Measurements from ENCODE around the gene HRAS. TPM values are rescaled to one million over a fixed set of nuclear protein-coding genes. Genes with fewer than 3 reads are reported as not detected.

Gene HRAS
- total RNA-seq, 2 experiments from 2014 or later = 51.7 to 63.5 TPM

DNA sequence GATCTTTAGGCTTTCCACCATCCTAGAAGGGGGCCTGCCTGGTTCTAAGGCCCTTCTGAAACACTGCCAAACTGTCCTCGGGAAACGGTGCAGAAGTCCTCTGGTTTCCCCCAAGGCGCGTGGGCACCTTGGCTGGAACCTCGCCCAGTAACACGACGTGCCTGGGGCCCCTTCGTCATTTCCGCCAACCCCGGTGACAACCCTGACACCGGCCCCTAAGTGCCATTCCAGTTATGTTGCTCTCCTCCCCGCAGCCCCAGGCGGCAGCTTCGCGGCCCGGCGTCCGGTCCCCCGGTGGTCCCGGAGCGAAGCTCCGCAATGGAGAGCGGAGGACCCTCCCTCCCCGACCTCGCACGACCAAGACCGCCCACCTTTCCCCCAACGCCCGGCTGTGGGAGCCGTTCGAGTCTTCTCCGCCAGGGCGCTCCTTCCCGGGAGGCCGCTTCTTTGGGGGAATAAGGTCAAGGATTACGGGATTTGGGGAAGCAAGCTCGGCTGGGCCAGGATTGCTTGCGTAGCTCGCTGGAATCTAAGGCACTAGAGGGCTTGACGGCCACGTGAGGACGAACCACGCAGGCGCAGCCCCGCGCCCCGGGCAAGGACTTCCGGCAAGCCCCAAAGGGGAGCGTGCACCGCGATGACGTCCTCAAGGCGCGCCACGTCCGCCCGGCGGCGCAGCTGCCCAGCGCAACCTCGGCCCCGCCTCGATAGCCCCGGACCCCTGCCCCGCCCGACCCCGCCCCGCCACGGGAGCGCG, 29.0 kb downstream of the HRAS start:
- Mint-ChIP-seq H3K4me3 (peak overlapping the region; percentile 95), H3K9me3 (no peaks in the 10 kb centered on the region), H3K36me3 (ENCODE audit: low read depth) (peaks cover 9% of the 10 kb centered on the region), H3K27me3 (no peaks in the 10 kb centered on the region), H3K4me1 (peaks cover 26% of the 10 kb centered on the region), H3K27ac (peak overlapping the region; percentile 98)
- peak; percentile 97 for DNase-seq
- ChIA-PET CTCF (interaction anchor here (1.2 to 6.5 kb wide), 2 partner anchors 12 to 57 kb away, joined by 4 to 64 read pairs; partner anchors contain the start of gene PTDSS2), POLR2A (no interaction called here)

DNA sequence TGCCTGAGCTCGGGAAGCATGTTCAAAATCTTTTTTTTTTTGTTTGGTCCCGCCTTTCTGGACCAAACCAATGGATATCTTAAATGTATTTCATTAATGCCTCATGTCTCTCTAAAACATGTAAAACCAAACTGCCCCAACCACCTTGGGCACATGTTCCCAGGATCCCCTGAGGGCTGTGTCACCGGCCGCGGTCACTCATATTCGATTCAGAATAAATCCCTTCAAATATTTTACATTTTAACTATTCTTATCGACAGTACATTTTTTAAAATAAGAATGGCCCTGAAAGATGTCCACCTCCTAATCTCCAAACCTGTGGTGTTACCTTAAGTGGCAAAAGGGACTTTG, 30.4 kb downstream of the HRAS start:
- Mint-ChIP-seq H3K4me3 (peak overlapping the region; percentile 95), H3K27me3 (no peaks in the 10 kb centered on the region), H3K27ac (peak overlapping the region; percentile 98), H3K36me3 (ENCODE audit: low read depth) (peaks cover 14% of the 10 kb centered on the region), H3K4me1 (peaks cover 29% of the 10 kb centered on the region), H3K9me3 (no peaks in the 10 kb centered on the region)
- DNase-seq = no peak
- POLR2A ChIA-PET = no interaction called here
- CTCF ChIA-PET = interaction anchor here (6.5 kb wide), 1 partner anchor 13 kb away, joined by 64 read pairs; no protein-coding TSS in a partner anchor

DNA sequence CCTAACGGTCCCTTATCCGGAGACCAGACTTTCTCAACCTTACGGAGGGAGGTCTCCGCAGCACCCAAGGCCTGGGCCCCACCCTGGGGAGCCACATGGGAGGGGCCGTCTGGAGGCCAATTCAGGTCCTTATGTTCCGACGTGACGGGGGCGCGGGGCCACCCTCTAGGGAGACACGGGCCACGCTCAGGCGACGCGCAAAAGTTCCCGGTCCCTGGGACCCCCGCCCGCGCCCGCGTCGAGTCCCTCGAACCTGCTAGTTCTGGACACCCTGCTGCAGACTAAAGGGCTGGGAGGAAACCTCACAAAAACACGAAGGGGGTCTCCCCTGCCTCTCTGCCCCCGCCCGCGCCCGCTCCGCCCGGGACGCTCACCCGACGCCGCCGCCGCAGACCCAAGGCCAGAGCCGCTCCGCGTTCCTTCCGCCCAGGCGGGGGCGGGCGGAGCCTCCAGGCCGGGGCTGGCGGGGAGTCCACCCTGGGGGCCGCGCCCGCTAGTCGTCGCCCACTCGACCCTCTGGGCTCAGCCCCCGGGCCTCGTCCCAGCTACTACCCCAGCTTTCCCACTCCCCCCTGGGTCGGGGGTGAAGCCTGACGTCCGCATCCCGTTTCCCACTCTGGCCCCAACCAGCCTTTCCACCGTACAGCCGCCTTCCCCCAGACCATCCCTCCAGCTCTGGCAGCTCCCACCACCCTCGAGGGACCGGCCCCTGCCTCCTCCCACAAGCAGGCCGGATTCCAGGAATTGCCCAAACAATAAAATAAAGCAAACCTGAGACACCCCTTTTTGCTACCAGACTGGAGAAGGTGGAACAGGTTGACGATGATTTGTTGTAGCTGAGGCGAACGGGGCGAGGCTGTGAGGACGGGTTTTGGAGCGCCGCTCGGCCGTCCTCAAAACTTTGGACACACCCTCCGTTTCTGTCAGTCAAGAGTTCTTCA, 31.1 kb downstream of the HRAS start:
- DNase-seq = no peak
- ChIA-PET POLR2A (no interaction called here), CTCF (interaction anchor here (6.5 kb wide), 1 partner anchor 14 kb away, joined by 64 read pairs; no protein-coding TSS in a partner anchor)
- Mint-ChIP-seq H3K27me3 (no peaks in the 10 kb centered on the region), H3K9me3 (no peaks in the 10 kb centered on the region), H3K4me1 (peaks cover 29% of the 10 kb centered on the region), H3K4me3 (peak overlapping the region; percentile 95), H3K36me3 (ENCODE audit: low read depth) (peaks cover 10% of the 10 kb centered on the region), H3K27ac (peak overlapping the region; percentile 98)

DNA sequence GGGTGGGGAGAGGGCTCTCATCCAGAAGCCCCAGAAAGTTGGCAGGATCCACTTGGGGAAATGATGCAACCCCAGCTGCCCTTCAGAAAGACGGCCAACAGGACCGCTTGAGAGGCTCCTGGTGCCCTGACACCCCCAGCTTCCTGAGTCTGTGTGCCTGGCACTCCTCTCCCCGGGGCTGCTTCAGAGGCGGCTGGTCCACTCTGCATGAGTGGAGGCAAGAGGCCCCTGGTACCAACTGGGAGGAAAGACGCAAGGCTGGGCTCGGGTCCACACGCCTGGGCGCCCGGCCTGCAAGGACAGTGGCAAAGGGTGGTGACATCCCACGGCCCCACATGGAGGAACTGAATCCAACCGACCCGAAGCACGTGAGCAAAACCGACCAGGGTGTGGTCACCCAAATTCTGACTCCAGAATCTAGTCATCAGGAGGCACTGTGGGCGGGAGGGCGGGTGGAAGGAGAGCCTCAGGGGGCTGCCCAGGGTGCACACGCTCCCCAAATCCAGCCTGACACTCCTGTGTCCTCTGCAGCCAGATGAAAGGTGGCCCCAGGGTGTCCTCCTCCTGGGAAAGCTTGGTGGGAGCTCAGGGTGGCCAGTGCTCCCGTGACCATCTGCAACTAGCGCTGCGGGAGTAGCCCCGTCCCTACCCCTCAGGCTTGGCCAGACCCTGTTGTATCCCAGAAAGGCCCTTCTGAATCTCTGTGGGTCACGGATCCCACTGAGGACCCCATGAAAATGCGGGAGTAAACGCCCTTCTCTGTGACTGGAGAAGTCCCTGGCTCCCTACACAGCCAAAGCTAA, 32.0 kb downstream of the HRAS start:
- no peaks in the 10 kb centered on the region for H3K27me3 Mint-ChIP-seq
- CTCF ChIA-PET = interaction anchor here (1.0 to 6.5 kb wide), 2 partner anchors 8 to 15 kb away, joined by 3 to 64 read pairs; no protein-coding TSS in a partner anchor

DNA sequence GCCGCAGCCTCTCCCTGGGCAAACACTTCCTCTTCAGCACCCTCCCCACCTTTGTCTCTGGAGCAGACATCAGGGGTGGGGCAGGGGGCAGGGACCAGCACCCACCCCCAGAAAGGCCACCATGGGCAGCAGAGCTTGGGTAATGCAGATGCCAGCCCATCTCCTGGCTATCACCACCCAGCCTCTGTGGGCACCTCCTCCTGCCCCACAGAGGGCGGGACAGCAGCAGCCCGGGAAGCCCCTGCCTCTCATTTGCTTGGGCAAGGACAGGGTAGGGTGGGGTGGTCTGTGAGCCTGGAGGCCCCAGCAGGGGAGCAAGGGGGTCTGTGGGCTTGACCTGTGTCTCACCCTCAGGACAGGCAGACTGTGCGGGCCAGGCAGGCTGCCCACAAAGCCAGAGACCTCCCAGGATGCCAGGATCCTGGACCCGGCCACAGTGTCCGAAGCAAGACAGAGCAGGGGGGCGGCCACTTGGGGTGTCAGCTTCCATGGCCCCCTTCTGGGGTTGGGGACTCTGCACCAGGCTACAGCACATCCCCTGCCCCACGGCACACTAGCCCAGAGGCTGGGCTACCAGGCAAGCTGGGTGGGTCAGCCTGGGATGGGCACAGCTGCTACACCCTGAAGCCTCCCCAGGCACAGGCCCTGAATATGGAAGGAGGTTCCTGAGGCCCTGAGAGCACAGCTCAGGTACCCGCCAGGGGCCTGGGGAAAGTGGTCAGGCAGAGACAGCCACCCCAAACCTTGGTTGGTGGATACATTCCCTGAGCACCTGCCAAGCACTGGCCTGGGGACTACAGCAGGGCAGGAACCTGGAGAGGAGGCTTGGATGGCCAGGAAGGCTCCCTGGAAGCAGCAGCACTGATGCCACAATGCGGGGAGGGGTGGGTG, 32.8 kb downstream of the HRAS start:
- Mint-ChIP-seq H3K4me3 (no peak overlapping the region), H3K9me3 (peaks cover 2% of the 10 kb centered on the region), H3K36me3 (ENCODE audit: low read depth) (peaks cover 17% of the 10 kb centered on the region), H3K27me3 (no peaks in the 10 kb centered on the region), H3K4me1 (peaks cover 28% of the 10 kb centered on the region), H3K27ac (peak overlapping the region; percentile 85)
- POLR2A ChIA-PET = no interaction called here
- no peak for DNase-seq
- CTCF ChIA-PET = interaction anchor here (1.0 to 1.2 kb wide), 2 partner anchors 9 to 15 kb away, joined by 3 read pairs; no protein-coding TSS in a partner anchor

More for the DNA sequence above, 32.0 kb downstream of the HRAS start:
- Mint-ChIP-seq H3K9me3 (no peaks in the 10 kb centered on the region), H3K36me3 (ENCODE audit: low read depth) (peaks cover 11% of the 10 kb centered on the region), H3K27ac (peak overlapping the region; percentile 85), H3K4me3 (peak overlapping the region; percentile 51), H3K4me1 (peaks cover 29% of the 10 kb centered on the region)
- peak; percentile 29 for DNase-seq
- POLR2A ChIA-PET = no interaction called here

DNA sequence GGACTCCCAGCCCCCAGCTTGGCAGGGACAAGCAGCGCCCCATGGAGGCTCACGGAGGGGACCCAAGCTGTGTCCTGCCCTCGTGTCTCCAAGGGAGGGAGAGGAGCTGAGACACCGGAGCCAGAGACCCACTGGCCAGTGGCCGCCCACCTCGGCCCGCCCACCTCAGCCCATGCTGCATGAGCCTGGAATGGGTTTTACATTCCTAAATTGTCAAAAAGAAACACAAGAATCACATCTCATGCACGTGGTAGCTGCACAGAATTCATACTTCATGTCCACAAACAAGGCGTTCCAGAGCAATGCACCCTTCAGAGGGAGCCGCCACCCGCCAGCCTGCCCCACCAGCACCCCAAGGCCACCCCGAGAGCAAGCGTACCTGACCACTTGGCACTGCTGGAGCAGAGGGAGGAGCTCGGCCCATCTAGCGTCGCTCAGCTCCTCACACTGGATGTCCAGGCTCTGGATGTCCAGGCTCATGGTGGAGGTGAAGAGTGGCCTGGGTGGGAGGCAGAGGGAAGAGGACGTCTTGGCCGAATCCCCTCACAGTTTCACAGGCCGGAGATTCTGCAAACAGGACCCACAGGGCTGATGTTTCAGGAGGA, 33.6 kb downstream of the HRAS start:
- peaks cover 35% of the 10 kb centered on the region for H3K4me1 Mint-ChIP-seq
- POLR2A ChIA-PET = no interaction called here

DNA sequence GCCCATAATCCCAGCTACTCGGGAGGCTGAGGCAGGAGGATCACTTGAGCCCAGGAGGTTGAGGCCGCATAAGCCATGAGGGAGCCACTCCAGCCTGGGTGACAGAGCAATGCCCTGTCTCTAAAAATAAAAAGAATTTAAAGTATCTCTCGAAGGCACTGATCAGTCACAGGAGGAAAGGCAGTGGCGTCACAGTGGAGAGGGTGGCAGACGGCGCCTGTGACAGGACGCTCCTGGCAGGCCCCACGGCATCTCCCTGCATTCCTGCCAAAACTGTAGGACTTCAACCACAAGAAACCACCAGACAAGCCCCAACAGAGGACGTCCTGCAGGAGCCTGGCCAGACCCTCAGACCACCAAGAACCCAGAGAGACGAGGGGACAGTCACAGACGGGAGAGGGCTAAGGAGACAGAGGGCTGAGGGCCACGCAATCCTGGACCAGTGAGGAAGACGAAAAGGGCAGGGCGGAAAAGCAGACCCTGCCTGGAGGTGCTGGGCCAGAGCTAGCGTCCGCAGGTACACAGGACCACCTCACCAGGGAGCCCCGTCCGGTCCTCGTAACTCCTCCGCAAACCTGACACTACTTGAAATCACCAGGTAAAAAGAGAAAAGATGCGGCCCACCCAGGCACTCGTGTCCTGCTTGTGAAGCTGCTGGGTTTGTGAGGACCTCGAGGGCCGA, 34.2 kb downstream of the HRAS start:
- Mint-ChIP-seq H3K27ac (no peak overlapping the region), H3K9me3 (peaks cover 3% of the 10 kb centered on the region), H3K36me3 (ENCODE audit: low read depth) (peaks cover 29% of the 10 kb centered on the region), H3K4me1 (peaks cover 35% of the 10 kb centered on the region), H3K4me3 (no peak overlapping the region), H3K27me3 (no peaks in the 10 kb centered on the region)
- no peak for DNase-seq
- CTCF ChIA-PET = interaction anchor here (1.2 kb wide), 1 partner anchor 17 kb away, joined by 3 read pairs; no protein-coding TSS in a partner anchor
- POLR2A ChIA-PET = no interaction called here

More for the DNA sequence above, 33.6 kb downstream of the HRAS start:
- Mint-ChIP-seq H3K36me3 (ENCODE audit: low read depth) (peaks cover 25% of the 10 kb centered on the region), H3K27ac (peak overlapping the region; percentile 54), H3K9me3 (peaks cover 3% of the 10 kb centered on the region), H3K27me3 (no peaks in the 10 kb centered on the region), H3K4me3 (no peak overlapping the region)
- CTCF ChIA-PET = interaction anchor here (1.2 kb wide), 1 partner anchor 16 kb away, joined by 3 read pairs; no protein-coding TSS in a partner anchor
- DNase-seq = no peak

DNA sequence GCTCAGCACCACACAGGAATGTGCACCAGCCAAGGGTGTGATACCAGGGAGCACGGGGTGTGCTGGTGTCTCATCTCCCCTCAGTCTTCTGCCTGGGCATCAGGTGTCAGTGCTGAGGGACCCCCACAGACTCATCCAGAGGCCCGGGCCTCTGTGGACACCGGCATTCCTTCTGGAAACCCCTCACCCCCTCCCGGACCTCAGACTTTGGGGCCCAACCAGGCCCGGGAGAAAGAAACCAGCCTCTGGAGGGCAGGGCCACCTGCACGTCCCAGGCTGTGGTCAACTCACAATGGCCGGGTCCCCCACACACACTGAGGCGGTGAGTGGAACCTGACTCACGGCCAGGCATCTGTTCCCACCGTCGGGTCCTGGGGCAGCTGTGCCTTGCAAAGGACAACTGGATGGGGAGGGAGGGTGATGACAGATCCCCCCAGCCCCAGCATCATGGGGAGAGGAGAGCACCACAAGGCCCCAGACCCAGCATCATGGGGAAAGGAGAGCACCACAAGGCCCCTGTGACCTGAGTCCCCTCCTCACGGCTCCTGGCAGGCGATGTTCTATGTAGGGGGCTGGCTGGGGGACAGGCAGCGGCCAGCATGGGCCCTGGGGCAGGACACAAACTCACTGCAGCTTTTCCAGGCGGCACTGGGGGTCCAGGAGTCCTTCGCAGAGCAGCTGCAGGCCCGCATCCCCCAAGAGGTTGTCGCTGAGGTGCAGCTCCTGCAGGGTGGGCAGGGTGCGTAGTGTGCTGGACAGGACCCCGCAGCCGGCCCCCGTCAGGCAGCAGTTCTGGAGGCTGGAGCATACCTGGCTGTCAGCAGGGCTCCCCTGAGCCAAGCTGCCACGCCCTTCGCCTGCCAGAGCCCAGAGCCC, 35.9 kb downstream of the HRAS start:
- Mint-ChIP-seq H3K4me3 (no peak overlapping the region), H3K9me3 (peaks cover 3% of the 10 kb centered on the region), H3K27ac (no peak overlapping the region), H3K36me3 (ENCODE audit: low read depth) (peaks cover 35% of the 10 kb centered on the region), H3K4me1 (peaks cover 20% of the 10 kb centered on the region), H3K27me3 (no peaks in the 10 kb centered on the region)
- POLR2A ChIA-PET = no interaction called here
- CTCF ChIA-PET = interaction anchor here (0.6 to 1.8 kb wide), 2 partner anchors 39 to 89 kb away, joined by 4 read pairs; no protein-coding TSS in a partner anchor
- DNase-seq = no peak

DNA sequence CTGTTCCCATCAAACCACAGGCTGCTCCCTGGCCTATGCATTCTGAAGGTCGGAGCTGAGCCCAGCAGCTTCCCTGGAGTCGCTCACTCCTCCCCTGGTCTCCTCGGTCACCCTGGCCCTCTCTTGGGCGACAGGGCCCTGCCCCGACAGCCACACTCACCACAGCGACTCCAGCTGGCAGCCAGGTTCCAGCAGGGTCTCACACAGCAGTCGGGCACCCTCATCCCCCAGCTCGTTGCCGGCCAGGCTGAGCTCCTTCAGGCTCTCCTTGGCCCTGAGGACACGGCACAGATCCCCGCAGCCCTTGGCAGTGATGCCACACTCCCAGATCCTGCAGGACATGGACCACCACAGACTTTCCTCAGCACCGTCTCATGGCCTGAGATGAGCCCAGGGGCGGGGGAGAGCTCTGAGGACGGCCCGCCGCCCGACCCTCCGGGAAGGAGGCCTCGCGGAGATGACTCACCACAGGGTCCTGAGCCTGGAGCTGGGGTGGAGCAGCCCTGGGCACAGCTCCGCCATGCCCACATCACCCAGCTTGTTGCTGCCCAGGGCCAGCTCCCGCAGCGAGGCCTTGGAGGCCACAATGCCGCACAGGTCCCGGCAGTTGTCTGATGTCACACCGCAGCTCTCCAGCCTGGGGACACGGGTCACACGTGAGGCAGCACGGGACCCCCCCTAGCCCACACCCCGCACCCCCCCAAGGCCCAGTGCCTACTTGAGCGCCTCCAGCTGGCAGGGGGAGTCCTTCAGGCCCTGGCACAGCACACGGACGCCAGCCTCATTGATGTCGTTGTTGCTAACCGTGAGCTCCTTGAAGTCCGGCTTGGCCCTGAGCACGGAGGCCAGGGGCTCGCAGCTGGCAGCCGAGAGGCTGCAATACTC, 36.8 kb downstream of the HRAS start:
- Mint-ChIP-seq H3K27me3 (no peaks in the 10 kb centered on the region), H3K9me3 (peaks cover 3% of the 10 kb centered on the region), H3K4me3 (no peak overlapping the region), H3K4me1 (peaks cover 17% of the 10 kb centered on the region), H3K36me3 (ENCODE audit: low read depth) (peaks cover 38% of the 10 kb centered on the region), H3K27ac (peak overlapping the region; percentile 31)
- POLR2A ChIA-PET = no interaction called here
- DNase-seq = no peak
- CTCF ChIA-PET = interaction anchor here (0.9 to 1.8 kb wide), 3 partner anchors 20 to 49 kb away, joined by 3 to 4 read pairs (median 3); no protein-coding TSS in a partner anchor
